Calu3 (cell line): ENCODE data around the gene ZNF555. TPM values are rescaled to one million over a fixed set of nuclear protein-coding genes. Genes with fewer than 3 reads are reported as not detected.

ENCODE experiments used
- BruUV-seq: library from RNA; stranded (reverse); fragments of 400-500 nt; replicated peaks from 2 replicates; lab custom pipeline; 2021; lab: Mats Ljungman, UMichigan
- CTCF ChIA-PET: fragments of 300-600 bp; sonication (Branson Sonifier 250); formaldehyde crosslinking; loops from one replicate; lab custom pipeline; 2022; ENCODE audit warnings: antibody characterized with exemption; lab: Charles Lee
- DNase-seq: peaks from one replicate; pipeline ENCODE4 v3.0.0; 2022
- H3K27ac Mint-ChIP-seq: one replicate; pipeline ENCODE4 v1.8.0; 2022; ENCODE audit warnings: mixed read lengths; ENCODE audit not compliant: unreplicated experiment
- H3K27me3 Mint-ChIP-seq: one replicate; pipeline ENCODE4 v1.8.0; 2022; ENCODE audit warnings: mixed read lengths; ENCODE audit not compliant: unreplicated experiment
- H3K36me3 Mint-ChIP-seq: one replicate; pipeline ENCODE4 v1.8.0; 2022; ENCODE audit warnings: mild to moderate bottlenecking, moderate library complexity, mixed read lengths; ENCODE audit not compliant: insufficient read depth, unreplicated experiment
- H3K4me1 Mint-ChIP-seq: one replicate; pipeline ENCODE4 v1.8.0; 2022; ENCODE audit warnings: mild to moderate bottlenecking, low read depth, mixed read lengths; ENCODE audit not compliant: unreplicated experiment
- H3K4me3 Mint-ChIP-seq: one replicate; pipeline ENCODE4 v1.8.0; 2022; ENCODE audit warnings: mild to moderate bottlenecking, low read depth, moderate library complexity, mixed read lengths; ENCODE audit not compliant: unreplicated experiment
- H3K9me3 Mint-ChIP-seq: one replicate; pipeline ENCODE4 v1.8.0; 2022; ENCODE audit warnings: low read depth, mixed read lengths; ENCODE audit not compliant: unreplicated experiment
- CTCF ChIP-seq: fragments of 200-600 bp; IDR thresholded peaks from one replicate; pipeline ENCODE4 v1.8.0; 2022; ENCODE audit warnings: antibody characterized with exemption; ENCODE audit not compliant: unreplicated experiment
- intact Hi-C: fragments of 100-400 bp; cut with micrococcal nuclease; formaldehyde crosslinking; loops from one replicate; pipeline ENCODE4 v1.10.0; 2022; ENCODE audit not compliant: unreplicated experiment
- total RNA-seq: library from RNA; stranded (reverse); gene quantifications from 2 replicates; pipeline ENCODE4 v1.2.3, GENCODE V29; 2022

Gene ZNF555
- total RNA-seq, 1 experiment from 2014 or later, result 5.7 TPM

GRCh38 chr19:2809387-2810140 lies 31.7 kb upstream of the ZNF555 start:
- no peak for DNase-seq
- H3K4me1 Mint-ChIP-seq, result no peaks in the 10 kb centered on the region
- BruUV-seq, result no TSS peak
- CTCF ChIA-PET, result interaction anchor here (0.6 kb wide), 1 partner anchor 455 kb away, joined by 3 read pairs; no protein-coding TSS in a partner anchor
- H3K27ac Mint-ChIP-seq, result no peak overlapping the region
- no peak overlapping the region for H3K4me3 Mint-ChIP-seq
- TF ChIP-seq CTCF, result no peak
- H3K36me3 Mint-ChIP-seq, result peaks cover 9% of the 10 kb centered on the region
- H3K27me3 Mint-ChIP-seq, result no peaks in the 10 kb centered on the region
- H3K9me3 Mint-ChIP-seq, result no peaks in the 10 kb centered on the region
- intact Hi-C loops, result no loop called here

GRCh38 chr19:2810141-2811091 lies 30.9 kb upstream of the ZNF555 start:
- Mint-ChIP-seq H3K4me3 (no peak overlapping the region), H3K27me3 (no peaks in the 10 kb centered on the region), H3K9me3 (no peaks in the 10 kb centered on the region), H3K4me1 (no peaks in the 10 kb centered on the region), H3K36me3 (peaks cover 7% of the 10 kb centered on the region), H3K27ac (no peak overlapping the region)
- intact Hi-C loops, result no loop called here
- no TSS peak for BruUV-seq
- CTCF ChIA-PET, result interaction anchor here (0.6 kb wide), 1 partner anchor 454 kb away, joined by 3 read pairs; no protein-coding TSS in a partner anchor
- no peak for DNase-seq
- TF ChIP-seq CTCF, result no peak

GRCh38 chr19:2811221-2811722 lies 30.0 kb upstream of the ZNF555 start:
- Mint-ChIP-seq H3K4me3 (no peak overlapping the region), H3K9me3 (no peaks in the 10 kb centered on the region), H3K27ac (no peak overlapping the region), H3K36me3 (peaks cover 7% of the 10 kb centered on the region), H3K27me3 (no peaks in the 10 kb centered on the region), H3K4me1 (no peaks in the 10 kb centered on the region)
- intact Hi-C loops, result no loop called here
- no peak for DNase-seq
- CTCF ChIA-PET, result no interaction called here
- TF ChIP-seq CTCF, result no peak
- no TSS peak for BruUV-seq

- no peak overlapping the region for H3K4me3 Mint-ChIP-seq
- no peak for DNase-seq
- BruUV-seq, result no TSS peak
- H3K27me3 Mint-ChIP-seq, result no peaks in the 10 kb centered on the region
- TF ChIP-seq CTCF, result no peak
- H3K27ac Mint-ChIP-seq, result no peak overlapping the region
- H3K36me3 Mint-ChIP-seq, result peaks cover 10% of the 10 kb centered on the region
- H3K4me1 Mint-ChIP-seq, result no peaks in the 10 kb centered on the region
- H3K9me3 Mint-ChIP-seq, result no peaks in the 10 kb centered on the region
- CTCF ChIA-PET, result no interaction called here
- intact Hi-C loops, result no loop called here
Observed at GRCh38 chr19:2811735-2812413, 29.4 kb upstream of the ZNF555 start.
